Stimulated activated CD4-positive, alpha-beta T cell treated with anti-CD3 and anti-CD28 coated beads, Interleukin-1b, Interleukin-23, amount 100 ng/mL, for 1 hour (primary cell): ENCODE results near the gene NSMCE1.
A peak's percentile ranks its signal among the peaks of the same experiment; 100 is the strongest.

Experiments used
- DNase-seq, 2 donors: peaks; one replicate each; pipeline ENCODE4 v3.0.0-alpha.2; 2020; ENCODE audit warnings: low read depth in 2 of 2

The NSMCE1 gene

DNA sequence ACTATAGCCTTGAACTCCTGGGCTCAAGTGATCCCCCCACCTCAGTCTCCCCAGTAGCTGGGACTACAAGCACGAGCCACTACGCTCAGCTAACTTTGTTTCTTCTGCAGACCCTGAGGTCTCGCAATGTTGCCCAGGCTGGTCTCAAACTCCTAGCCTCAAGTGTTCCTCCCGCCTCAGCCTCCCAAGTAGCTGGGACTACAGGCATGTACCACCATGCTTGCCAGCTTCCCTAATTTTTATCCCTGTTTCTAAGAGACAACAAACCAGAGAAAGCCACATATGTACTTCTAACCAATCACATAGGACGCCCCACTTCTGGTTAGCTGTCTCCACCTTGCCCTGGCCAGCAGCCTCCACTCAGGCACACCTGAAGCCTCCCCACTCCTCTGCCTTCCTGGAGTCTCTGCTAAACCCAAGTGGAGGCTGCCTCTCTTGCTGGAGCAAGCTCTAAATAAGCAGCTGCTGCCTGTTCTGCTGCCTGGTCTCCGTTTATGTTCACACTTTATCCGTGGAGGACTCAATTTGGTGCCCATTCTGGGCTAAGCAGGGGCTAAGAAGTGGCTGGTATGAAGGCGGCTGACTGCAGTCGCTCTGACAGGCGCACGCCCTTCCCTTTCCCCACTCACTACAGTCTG is 24.7 kb downstream of the NSMCE1 start:
- no peak for DNase-seq

- no peak for DNase-seq
These were observed 25.5 kb downstream of the NSMCE1 start for GRCh38 chr16:27242868-27243590.

DNA sequence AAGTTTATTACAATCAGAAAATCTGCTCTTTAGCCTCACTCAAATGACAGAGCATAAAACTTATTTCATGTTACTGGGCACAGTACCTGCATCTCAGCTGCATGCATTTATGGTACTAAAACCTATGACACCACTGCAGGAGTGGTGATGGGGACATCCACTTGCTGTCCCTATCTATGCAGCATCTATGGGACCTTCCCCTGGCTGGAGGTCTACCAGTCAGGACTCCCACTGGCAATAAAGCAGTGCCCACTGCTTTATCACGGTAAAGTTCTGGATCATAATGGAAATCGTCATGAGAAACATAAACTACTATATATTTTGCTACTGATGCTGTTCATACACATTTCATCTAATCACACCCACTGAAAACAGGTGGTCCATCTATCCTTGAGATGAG is 26.2 kb downstream of the NSMCE1 start:
- no peak for DNase-seq

- DNase-seq, result no peak
These were observed 26.9 kb downstream of the NSMCE1 start for GRCh38 chr16:27241658-27242057.

DNA sequence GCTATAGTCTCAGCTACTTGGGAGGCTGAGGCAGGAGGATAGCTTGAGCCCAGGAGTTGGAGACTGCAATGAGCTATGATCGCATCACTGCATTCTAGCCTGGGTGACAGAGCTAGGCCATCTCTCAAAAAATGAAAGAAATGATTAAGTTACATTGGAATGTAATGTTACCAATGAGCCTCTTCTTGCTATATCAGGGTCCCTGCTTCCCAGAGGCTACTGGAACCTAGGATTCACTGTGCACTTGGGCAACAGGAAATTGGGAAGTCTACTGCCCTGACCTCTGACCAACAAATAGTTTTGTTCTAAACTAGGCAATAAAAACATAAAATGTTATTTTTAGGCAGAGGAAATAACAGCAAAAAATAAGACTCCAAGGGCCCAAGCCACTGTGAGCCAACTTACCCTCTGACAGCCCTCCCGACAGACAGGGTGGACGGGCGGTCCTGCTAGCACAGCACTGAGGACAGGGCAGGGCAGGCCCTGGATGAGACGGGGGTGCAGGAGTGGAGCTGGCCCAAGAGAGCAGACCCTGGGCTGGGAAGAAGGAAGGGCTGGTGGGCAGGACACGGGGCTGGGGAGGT is 27.5 kb downstream of the NSMCE1 start:
- DNase-seq, result no peak

DNA sequence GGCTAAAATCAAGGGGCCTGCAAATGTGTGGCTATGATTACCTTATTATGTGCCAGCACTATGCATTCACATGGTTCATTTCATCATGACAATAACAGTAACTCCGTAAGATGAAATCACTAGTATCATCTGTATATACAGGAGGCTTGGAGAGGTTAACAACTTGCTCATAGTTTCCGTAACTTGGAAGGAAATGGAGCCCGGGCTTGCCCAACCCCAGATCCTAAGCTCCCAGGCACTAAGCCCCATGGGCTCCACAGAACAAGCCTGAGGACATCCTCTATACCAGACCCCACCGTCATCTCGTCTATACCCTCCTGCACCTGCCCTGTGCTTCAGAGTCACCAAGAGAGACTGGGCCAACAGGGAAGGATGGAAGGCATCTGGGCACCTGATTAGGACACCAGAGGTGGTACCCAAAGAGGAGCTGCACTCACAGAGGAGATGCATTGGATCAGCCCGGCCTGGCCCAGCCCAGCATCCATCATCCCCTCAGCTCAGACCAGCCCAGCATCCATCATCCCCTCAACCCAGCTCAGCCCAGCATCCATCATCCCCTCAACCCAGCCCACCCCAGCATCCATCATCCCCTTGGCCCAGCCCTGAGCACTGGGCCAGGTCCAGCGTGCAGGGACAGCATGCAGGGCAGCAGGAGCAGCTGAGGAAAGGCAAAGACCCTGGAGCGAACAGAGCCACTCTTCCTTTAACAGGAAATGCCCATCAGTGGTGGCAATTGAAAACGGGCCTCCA is 28.5 kb downstream of the NSMCE1 start:
- no peak for DNase-seq

DNA sequence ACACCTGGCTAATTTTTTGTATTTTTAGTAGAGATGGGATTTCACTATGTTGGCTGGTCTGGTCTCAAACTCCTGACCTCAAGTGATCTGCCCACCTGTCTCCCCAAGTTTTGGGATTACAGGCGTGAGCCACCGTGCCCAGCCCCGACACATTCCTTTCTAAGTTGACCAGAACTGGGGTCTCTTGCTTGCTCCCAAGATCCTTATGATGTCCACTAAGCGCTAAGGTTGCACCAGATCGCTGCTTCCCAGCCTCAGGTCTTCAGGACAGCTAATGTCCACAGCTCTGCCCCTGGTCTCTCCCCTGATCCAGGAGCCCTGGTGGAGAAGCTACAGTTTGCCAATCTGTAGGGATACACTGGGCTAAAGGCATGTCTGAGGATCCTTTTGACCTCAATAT is 29.5 kb downstream of the NSMCE1 start:
- DNase-seq, result no peak

DNA sequence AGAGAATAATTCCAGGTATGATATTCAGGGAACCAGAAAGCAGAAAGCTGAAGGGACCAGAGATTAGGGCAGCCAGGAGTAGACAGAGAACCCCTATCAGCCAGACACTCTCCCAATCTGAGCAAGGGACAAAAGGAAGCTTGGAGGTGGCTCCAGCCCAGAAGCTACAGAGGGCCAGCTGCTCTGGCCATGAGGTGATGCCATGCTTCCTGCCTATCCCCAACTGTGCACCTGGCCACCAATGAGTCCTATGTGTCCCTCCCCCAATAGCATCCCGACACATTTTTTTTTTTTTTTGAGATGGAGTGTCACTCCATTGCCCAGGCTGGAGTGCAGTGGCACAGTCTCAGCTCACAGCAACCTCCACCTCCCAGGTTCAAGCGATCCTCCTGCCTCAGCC is 30.0 kb downstream of the NSMCE1 start:
- no peak for DNase-seq

DNA sequence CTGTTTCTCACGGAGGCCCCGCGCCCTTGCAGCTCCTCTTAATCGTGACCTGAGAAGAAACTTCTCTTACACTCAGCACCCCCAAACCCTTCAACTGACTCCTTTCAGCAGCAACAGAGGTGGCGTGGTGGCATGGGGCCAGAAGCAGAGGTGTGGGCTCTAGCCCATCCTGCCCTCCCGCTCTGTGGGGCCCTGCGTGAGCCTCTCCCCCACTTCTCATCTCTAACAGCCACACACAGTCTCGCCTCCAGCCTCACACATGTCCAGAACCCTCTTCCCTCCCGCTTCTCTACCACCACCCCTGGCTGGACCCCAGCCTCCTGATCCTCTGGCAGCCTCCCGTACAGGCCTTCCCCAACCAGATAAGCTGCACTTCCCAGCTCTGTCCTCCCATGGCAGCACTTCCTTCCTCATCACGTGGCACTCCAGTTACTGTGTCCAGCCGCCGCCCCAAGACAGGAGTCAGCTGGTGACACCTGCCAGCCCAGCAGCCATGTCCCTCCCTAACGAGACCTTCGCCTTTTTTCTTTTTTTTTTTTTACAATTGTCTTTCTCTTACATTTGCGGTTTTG is 30.5 kb downstream of the NSMCE1 start:
- DNase-seq, result no peak

GRCh38 chr16:27237219-27238015 is 31.2 kb downstream of the NSMCE1 start:
- DNase-seq, result peak; percentile 47 to 64

- DNase-seq, result no peak
These were observed 31.8 kb downstream of the NSMCE1 start for GRCh38 chr16:27236635-27237218.

DNA sequence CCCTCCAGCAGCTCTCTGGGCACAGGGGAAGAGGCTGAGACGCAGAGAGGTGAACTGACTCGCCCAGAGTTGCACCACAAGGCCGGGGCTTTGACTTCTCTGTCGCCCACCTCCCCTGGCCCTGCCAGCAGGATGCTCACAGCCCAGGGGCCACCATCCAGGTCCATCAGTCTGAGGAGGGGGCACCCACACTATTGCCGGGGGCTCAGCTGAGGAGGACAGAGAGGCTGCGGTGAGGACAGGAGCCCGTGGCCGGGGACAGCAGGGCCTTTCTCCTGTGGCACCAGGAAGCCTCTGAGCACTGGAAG is 32.7 kb downstream of the NSMCE1 start:
- no peak for DNase-seq

DNA sequence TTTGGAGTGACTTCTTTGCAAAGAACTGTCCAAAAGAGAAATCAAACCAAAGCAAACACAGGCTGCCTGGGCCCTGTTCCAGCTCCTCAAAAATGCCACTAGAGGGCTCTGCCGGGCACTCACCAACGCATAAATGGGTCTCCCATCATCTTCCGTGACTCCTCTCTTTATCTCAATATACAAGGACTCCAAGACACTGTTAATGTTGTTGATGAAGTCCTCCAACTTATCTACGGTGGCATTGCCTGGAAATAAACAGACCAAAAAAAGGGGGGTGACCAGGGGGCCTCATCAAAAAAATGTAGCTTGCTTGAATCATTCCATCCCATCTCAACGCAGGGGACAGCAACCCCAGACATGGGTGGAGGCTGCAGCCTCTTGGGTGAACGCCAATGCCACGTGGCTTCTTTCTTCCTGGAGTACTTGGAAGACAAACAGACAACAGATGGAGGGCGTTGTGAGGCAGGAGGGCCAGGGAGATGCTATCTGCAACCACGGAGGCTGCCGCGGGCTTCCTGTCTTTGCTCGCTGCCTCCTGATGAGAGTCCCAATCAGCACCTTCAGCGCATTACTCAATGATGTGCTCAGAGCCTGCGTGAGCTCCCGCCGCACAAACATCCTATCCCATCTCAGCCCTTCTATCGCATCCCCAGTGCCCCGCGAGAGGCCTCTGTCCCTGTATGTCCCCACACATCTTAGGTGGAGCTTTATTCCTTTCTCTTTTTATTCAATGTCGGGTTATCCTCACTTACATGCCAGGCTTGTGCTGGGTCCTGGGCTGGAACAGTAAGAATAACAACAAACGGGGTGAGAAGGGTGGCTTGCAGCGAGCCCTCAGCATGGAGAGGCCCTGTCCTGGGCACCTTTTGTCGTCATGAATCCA is 33.3 kb downstream of the NSMCE1 start:
- DNase-seq, result peak in 1 of 2 donors; percentile 83

GRCh38 chr16:27234603-27235002 is 34.0 kb downstream of the NSMCE1 start:
- no peak for DNase-seq

- no peak for DNase-seq
These were observed 34.4 kb downstream of the NSMCE1 start for GRCh38 chr16:27234171-27234570.

GRCh38 chr16:27233731-27234130 is 34.8 kb downstream of the NSMCE1 start:
- DNase-seq, result no peak

GRCh38 chr16:27232901-27233625 is 35.5 kb downstream of the NSMCE1 start:
- no peak for DNase-seq

DNA sequence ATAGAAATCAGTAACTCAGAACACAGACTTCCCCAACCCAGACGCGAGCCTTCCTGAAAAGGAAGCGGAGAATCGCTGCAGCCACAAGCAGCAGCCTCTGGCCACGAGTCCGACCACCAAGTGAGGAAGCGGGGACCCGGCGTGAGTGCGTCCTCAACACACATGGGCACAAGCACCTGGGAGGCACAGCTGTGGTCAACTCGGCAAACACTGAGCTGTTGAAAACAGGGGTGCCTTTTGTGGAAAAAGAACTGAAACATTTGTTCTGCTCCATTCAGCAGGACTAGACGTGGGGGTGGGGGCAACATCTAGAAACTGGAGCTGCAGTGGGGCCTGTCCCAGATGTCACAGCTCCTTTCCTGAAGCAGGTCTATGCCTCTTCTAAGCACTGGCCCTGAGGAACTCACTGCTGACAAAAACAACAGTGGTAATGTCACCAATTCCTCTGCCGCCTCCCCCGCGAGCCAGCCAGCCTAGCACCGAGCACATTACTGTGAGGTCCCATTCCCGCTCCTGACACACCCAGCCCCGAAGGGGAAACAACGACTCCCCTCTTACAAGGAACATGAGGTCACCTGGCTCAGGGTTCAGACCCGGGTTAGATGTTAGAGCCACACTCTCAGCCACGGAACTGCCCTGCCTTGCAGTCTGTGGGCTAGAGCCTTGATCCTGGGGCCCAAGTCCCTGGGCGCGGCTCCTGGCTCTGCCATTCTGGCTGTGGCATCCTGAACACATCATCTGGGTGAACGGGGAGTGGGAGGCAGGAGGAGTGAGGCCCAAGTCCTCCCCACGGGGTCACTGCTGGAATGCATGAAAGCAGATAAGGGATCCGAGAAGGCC is 36.3 kb downstream of the NSMCE1 start:
- no peak for DNase-seq

- DNase-seq, result no peak
These were observed 36.9 kb downstream of the NSMCE1 start for GRCh38 chr16:27231692-27232060.
